NCI-H146 treated with DMSO at 0.1 percent for 48 hours (cell line): ENCODE data around the gene GH2.
"Not testable (repeated sequence)": the region's sequence is repeated elsewhere in the genome, so short reads cannot be mapped to it uniquely, and the experiment has no call there.

ENCODE experiments used
- DNase-seq: peaks from one replicate; lab custom pipeline; 2025; ENCODE audit not compliant: unreplicated experiment; lab: John Stamatoyannopoulos, UW

The GH2 gene

DNA sequence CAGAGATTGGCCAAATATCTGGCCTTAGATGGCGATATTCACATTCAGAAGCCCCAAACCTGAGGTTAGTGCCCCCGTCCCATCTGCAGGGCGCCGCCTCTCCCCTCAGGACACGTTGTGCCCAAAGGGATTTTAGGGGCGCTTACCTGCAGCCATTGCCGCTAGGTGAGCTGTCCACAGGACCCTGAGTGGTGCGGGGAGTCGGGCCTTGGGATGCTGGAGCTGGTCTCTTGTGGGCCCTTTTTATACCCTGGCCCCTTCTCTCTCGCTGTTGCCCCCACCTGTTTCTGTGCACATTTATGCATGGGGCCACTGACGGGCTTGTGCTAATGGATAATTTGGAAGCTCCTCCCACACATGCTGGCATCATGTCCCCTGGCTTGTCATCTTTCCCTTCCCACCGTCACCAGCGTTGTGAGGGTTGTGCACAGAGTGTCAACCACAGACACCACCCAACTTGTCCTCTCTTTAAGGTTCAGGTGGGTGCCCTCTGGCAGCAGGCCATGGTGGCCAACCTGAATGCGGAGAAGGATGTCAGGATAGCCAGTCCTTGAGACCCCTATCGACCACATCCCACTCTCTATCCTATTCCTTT, 29.4 kb upstream of the GH2 start, which contains the start of gene CSHL1:
Gene CSHL1, minus strand, starts transcription at position 218 of the 595 bp plus-strand sequence. Its CDS starts 62 bp downstream, at position 156.
- DNase-seq = no peak

DNA sequence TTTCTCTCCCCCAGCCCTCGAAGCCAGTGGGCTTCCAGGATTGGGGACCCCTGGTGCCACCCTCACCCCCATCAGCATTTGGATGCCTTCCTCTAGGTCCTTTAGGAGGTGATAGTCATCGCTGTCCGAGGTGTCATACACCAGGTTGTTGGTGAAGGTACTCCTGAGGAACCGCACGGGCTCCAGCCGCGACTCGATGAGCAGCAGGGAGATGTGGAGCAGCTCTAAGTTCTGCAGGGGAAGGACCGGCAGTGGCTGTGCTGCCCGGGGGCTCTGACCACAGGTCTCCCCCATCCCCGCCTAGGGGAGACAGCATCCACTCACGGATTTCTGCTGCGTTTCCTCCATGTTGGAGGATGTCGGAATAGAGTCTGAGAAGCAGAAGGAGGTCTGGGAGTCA, 28.4 kb upstream of the GH2 start:
- DNase-seq = no peak

DNA sequence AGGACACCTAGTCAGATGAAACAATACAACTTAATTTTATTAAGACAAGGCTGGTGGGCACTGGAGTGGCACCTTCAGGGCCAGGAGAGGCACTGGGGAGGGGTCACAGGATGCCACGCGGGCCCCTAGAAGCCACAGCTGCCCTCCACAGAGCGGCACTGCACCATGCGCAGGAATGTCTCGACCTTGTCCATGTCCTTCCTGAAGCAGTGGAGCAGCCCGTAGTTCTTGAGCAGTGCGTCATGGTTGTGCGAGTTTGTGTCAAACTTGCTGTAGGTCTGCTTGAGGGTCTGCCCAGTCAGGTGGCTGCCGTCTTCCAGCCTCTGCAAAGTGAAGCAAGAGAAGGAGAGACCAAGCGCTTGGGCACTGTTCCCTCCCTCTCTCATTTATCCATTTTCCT, 27.8 kb upstream of the GH2 start:
- DNase-seq = not testable (repeated sequence)

DNA sequence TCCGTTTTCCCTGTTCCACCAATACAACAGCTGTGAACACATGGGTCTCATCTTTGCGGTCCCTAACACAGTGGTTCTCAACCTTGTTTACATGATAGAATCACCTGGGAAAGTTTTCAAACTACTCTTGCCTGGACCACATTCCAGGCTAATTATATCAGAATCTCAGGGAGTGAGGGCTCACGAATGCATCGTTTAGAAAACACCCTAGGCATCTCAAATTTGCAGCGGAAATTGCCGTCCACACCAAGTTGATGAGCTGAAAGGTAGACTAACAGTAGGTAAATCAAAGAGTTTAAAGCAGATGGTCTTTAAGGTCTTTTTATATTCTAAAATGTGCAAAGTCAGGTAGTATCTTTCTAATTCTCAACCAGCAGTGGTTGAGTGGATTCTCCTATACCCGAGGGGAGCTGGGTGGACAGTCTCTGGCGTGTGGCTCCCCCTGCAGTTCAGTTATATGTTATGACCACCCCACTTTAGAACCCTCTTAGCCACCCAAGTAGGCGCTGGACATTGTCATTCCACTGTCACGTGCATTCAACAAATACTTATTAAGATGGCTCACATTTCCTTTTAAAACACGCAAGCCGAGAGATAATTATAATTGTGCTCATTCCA, 25.5 kb upstream of the GH2 start:
- not testable (repeated sequence) for DNase-seq

DNA sequence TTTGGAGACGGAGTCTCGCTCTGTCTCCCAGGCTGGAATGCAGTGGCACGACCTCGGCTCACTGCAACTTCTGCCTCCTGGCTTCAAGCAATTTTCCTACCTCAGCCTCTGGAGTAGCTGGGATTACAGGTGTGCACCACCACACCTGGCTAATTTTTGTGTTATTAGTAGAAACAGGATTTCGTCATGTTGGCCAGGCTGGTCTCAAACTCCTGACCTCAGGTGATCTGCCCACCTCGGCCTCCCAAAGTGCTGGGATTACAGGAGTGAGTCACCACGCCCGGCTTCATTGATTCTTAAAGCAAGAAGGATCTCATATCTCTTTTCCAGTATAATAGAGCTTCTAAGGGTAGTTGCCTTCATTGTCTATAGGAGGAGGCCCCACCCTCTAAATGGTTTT, 23.1 kb upstream of the GH2 start:
- DNase-seq = not testable (repeated sequence)

DNA sequence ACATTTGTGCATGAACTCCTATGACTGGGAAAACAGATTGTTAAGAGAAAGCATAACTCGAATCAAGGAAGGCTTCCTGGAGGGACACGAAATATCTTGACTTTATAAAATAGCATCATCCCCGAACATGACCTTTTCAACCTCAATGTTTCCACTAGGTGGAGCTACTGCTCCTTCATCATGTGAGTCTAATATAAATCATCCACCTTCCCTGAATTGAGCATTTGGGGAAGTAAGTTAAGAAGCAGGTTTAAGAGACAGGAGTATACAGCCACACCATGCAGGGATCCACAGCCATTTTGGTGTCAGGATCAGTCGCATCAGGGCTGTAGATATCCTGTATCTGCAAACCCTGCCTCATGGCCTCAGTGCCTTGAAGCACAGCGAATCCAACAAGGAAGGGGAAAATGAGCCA, 22.1 kb upstream of the GH2 start:
- not testable (repeated sequence) for DNase-seq

DNA sequence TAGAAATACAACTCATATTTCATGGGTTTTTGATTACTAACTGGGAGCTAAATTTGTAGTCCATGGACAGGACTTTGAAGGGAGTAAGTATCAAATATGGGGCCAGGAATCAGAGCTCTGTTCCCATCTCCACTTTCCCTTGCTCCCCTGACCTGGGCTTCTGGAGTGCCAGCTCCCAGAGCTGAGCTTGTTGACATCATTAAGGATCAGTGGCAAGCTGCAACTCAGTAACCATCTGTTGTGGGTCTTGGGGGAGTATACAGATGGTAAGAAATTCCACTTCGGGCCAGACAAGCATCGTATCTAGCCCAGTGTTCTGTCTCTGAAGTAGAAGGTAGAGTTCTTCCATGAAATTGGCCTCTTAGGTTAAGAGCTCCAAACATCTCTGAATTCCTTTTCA, 20.2 kb upstream of the GH2 start:
- DNase-seq = not testable (repeated sequence)

DNA sequence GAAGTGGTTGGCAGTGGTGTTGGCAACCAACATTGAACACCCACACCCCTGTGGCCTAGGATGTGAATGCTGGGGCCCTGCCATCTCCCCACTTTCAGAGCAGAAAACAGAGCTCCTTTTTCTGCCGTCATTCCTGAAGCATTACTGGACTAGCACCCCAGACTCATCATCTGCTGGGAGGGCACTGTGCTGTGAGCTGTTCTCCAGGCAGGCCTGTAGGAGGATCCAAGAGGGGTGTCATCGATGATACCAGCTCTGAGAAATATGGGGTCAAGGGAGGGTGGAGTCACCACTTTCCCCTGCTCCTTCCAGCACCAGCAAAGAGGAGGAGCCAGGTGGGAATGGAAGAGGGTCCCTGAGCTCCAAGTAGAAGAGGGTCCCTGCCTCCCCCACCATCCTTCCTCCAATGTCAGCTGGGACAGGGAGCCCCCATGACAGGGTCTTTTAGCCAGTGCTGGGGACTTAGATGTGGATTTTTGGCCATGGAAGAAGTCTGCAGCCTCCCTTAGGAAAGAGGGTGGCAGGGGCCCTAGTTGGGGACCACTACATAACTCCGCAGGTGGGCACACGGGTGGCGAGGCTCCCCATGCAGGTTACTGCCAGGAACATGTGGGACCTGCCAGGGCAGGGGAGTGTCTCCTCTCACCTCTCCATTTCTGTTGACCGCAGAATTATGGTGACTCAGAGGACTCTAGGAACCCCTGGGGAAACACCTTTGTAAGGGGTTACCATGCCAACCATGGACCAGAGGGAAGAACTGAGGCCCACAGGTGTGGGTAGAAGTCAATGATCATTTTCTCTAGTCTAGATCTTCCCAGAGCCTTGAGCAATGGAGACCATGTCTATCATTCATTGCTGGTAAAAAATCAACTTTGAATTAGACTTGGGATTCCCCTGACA, 17.4 kb upstream of the GH2 start:
- not testable (repeated sequence) for DNase-seq

DNA sequence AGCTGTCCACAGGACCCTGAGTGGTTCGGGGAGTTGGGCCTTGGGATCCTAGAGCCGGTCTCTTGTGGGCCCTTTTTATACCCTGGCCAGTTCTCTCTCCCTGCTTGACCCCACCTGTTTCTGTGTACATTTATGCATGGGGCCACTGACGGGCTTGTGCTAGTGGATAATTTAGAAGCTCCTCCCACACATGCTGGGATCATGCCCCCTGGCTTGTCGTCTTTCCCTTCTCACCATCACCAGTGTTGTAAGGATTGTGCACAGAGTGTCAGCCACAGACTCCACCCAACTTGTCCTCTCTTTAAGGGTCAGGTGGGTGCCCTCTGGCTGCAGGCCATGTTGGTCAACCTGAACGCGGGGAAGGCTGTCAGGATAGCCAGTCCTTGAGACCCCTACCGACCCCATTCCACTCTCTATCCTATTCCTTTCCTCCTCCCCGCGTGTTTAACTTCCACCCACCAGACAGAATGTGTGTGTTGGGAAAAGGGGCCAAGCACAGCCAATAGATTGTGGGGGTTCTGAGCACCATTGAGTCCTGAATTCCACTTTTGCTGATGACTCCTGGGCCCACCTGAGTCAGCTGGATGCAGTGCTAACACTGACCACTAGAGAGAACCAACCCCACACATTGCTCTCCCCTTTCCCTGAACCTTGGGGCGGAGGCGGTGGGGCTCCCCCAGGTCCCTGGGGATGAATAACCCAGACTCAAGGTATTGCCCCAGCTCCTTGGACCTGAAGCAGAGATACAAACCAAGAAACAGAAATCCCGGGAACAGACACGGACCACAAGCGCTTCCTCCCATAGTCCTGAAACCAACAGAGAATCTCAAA, 15.0 kb upstream of the GH2 start, which contains the start of gene CSH1:
Gene CSH1, minus strand, starts transcription at position 51 of the 831 bp plus-strand sequence. CDS start 63 bp downstream, outside the sequence.
- DNase-seq = not testable (repeated sequence)

DNA sequence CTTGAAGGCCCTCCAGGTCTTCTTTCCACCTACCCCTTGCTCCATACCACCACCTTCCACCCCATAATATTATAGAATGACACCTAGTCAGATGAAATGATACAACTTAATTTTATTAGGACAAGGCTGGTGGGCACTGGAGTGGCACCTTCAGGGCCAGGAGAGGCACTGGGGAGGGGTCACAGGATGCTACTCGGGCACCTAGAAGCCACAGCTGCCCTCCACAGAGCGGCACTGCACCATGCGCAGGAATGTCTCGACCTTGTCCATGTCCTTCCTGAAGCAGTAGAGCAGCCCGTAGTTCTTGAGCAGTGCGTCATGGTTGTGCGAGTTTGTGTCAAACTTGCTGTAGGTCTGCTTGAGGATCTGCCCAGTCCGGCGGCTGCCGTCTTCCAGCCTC, 13.1 kb upstream of the GH2 start:
- not testable (repeated sequence) for DNase-seq

DNA sequence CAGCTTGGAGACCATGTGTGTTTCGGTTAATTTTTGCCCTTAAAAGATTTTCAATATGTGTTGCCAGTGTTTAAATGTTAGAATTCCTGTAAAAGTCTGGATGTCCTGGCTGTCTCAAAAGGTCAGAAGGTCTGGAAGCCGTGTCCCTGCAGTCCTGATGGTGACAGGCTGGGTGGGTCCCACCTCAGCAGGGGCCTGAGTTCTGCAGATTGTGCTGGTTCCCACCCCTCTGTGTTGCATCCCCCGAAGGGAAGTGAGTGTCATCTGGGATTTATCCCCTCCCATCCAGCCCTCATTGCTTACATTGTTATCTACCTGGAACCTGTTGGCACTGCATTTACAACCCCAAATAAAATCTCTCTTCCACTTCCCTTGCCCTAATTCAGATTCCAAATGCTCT, 12.3 kb upstream of the GH2 start:
- DNase-seq = not testable (repeated sequence)

DNA sequence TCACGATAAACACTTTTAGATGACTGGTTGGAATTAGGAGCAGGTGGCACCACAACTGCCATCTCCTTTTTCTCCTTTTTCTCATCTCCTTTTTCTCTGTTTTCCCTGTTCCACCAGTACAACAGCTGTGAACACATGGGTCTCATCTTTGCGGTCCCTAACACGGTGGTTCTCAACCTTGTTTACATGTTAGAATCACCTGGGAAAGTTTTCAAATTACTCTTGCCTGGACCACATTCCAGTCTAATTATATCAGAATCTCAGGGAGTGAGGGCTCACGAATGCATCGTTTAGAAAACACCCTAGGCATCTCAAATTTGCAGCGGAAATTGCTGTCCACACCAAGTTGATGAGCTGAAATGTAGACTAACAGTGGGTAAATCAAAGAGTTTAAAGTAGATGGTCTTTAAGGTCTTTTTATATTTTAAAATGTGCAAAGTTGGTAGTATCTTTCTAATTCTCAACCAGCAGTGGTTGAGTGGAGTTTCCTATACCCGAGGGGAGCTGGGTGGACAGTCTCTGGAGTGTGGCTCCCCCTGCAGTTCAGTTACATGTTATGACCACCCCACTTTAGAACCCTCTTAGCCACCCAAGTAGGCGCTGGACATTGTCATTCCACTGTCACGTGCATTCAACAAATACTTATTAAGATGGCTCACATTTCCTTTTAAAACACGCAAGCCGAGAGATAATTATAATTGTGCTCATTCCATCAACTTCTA, 10.7 kb upstream of the GH2 start:
- not testable (repeated sequence) for DNase-seq

DNA sequence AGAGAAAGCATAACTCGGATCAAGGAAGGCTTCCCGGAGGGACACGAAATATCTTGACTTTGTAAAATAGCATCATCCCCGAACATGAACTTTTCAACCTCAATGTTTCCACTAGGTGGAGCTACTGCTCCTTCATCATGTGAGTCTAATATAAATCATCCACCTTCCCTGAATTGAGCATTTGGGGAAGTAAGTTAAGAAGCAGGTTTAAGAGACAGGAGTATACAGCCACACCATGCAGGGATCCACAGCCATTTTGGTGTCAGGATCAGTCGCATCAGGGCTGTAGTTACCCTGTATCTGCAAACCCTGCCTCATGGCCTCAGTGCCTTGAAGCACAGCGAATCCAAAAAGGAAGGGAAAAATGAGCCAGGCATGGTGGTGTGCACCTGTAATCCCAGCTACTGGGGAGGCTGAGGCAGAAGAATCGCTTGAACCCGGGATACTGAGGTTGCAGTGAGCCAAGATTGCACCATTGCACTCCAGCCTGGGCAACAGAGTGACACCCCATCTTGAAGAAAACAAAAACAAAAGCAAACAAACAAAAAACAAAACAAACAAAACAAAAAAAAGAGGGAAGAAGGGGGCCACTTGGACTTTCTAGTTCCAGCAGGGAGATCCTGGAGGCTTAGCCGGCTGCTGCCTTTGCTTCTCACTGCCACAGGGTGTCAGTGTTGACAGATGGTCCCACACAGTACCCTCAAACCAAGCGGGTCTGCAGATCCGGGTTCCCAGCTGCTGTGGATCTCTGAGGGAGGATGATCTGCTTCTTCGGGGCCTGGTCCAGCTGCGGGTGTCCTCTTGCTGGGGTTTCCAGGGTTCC, 7.5 kb upstream of the GH2 start:
- DNase-seq = not testable (repeated sequence)

DNA sequence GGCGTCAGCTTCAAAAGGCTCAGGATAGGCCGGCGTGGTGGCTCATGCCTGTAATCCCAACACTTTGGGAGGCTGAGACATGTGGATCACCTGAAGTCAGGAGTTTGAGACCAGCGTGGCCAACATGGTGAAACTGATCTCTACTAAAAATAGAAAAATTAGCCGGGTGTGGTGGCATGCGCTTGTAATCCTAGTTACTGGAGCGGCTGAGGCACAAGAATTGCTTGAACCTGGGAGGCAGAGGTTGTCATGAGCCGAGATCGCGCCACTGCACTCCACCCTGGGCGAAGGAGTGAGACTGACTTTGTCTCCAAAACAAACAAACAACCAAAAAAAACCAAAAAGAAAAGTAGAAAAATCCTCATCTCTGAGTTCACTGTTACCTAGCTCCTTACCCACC, 3.4 kb upstream of the GH2 start:
- DNase-seq = not testable (repeated sequence)

DNA sequence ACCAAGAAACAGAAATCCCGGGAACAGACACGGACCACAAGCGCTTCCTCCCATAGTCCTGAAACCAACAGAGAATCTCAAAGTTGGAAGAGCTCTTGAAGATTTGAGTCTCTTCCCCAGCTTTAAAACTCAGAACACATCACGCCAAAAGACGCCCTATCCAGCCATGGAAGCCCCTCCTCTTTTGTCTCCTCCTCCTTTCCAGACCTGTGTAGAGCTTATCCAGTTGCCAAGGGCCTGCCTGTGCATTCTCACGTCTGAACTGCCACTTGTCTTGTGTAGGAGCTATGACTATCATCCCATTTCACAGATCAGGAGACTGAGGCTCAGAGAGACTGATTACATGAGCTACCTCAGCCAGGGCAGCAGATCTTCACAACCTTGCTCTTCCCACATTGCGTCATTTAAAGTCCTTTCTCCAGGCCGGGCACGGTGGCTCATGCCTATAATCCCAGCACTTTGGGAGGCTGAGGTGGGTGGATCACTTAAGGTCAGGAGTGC, 932 bp upstream of the GH2 start:
- DNase-seq = not testable (repeated sequence)

DNA sequence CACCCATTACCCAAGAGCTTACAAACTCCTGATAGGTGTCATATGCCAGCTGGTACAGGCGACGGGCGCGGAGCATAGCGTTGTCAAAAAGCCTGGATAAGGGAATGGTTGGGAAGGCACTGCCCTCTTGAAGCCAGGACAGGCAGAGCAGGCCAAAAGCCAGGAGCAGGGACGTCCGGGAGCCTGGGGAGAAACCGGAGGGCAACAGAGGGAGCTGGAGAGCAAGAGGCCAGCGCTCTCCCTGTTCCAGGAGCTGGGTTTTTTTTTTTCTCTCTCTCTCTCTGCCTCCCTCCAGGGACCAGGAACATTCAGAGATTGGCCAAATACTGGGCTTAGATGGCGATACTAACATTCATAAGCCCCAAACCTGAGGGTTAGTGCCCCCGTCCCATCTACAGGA, 407 bp downstream of the GH2 start:
- not testable (repeated sequence) for DNase-seq

DNA sequence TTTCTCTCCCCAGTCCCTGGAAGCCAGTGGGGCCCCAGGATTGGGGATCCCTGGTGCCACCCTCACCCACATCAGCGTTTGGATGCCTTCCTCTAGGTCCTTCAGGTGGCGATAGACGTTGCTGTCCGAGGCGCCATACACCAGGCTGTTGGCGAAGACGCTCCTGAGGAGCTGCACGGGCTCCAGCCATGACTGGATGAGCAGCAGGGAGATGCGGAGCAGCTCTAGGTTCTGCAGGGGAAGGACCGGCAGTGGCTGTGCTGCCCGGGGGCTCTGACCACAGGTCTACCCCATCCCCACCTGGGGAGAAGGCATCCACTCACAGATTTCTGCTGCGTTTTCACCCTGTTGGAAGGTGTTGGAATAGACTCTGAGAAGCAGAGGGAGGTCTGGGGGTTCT, 1.0 kb downstream of the GH2 start:
- no peak for DNase-seq

DNA sequence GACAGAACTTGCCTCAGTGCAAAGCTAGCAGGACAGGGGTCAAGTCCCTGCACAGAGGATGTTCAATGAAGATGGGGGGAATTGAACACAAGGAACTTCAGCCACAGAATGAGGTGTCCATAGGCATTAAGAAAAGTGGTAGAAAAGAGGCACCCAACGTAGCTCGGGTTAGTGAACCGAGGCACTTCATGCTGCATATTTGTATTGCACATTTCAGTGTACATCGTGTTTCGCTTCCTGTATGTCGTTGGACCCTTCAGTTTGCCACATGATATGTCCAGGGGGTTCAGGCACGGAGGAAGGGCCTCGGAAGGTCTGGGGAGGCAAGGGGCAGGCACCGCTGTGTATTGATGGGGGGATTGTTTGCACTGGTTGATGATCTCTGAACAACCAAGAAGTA, 3.3 kb downstream of the GH2 start:
- DNase-seq = not testable (repeated sequence)

DNA sequence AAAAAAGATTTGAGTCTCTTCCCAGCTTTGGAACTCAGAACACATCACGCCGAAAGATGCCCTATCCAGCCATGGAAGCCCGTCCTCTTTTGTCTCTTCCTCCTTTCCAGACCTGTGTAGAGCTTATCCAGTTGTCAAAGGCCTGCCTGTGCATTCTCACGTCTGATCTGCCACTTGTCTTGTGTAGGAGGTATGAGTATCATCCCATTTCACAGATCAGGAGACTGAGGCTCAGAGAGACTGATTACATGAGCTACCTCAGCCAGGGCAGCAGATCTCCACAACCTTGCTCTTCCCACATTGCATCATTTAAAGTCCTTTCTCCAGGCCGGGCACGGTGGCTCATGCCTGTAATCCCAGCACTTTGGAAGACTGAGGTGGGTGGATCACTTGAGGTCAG, 7.1 kb downstream of the GH2 start:
- not testable (repeated sequence) for DNase-seq
